UCSD-AML1 (cell line): ENCODE results near the gene RNH1.

ENCODE experiments used
- DNase-seq: peaks from one replicate; lab custom pipeline; 2025; ENCODE audit not compliant: unreplicated experiment; lab: John Stamatoyannopoulos, UW

The RNH1 gene

GRCh38 chr11:499201-500076 is 7.6 kb downstream of the RNH1 start:
- DNase-seq, result no peak

- no peak for DNase-seq
Measured at GRCh38 chr11:498297-499181, 8.5 kb downstream of the RNH1 start.

GRCh38 chr11:497565-498296 is 9.3 kb downstream of the RNH1 start:
- no peak for DNase-seq

- no peak for DNase-seq
Measured at GRCh38 chr11:496834-497564, 10.0 kb downstream of the RNH1 start.

GRCh38 chr11:495537-495931 is 11.5 kb downstream of the RNH1 start:
- DNase-seq, result no peak

- DNase-seq, result no peak
Measured at GRCh38 chr11:494761-495536, 12.1 kb downstream of the RNH1 start.

- DNase-seq, result no peak
Measured at GRCh38 chr11:492427-493226, 14.4 kb downstream of the RNH1 start.

GRCh38 chr11:491358-491757 is 15.7 kb downstream of the RNH1 start:
- no peak for DNase-seq

- DNase-seq, result no peak
Measured at GRCh38 chr11:490930-491260, 16.1 kb downstream of the RNH1 start.

- DNase-seq, result no peak
Measured at GRCh38 chr11:490186-490929, 16.7 kb downstream of the RNH1 start.

- DNase-seq, result no peak
Measured at GRCh38 chr11:489610-490185, 17.3 kb downstream of the RNH1 start.

- no peak for DNase-seq
Measured at GRCh38 chr11:488992-489391, 18.1 kb downstream of the RNH1 start.

GRCh38 chr11:488579-488978 is 18.5 kb downstream of the RNH1 start:
- DNase-seq, result no peak

GRCh38 chr11:488062-488461 is 19.0 kb downstream of the RNH1 start:
- DNase-seq, result no peak

GRCh38 chr11:487571-488021 is 19.4 kb downstream of the RNH1 start:
- no peak for DNase-seq

- no peak for DNase-seq
Measured at GRCh38 chr11:486189-486588, 20.9 kb downstream of the RNH1 start.

- no peak for DNase-seq
Measured at GRCh38 chr11:484616-485015, 22.4 kb downstream of the RNH1 start.

GRCh38 chr11:479311-479710 is 27.7 kb downstream of the RNH1 start:
- DNase-seq, result no peak
